OCI-LY3 (cell line): ENCODE measurements around the gene FAM180B.

Experiments used
- CTCF ChIP-seq: fragments of 200-600, 300-600 bp; sonication (generic); IDR thresholded peaks from 2 replicates; pipeline ENCODE4 v1.5.1; 2014; ENCODE audit warnings: antibody characterized with exemption, low read length, low read depth
- EZH2phosphoT487 ChIP-seq: fragments of 200-600 bp; shearing (Covaris generic); IDR thresholded peaks from 2 replicates; pipeline ENCODE4 v1.6.1; 2018; ENCODE audit warnings: antibody characterized with exemption, mixed run types, low read depth

- no peak for TF ChIP-seq CTCF
- TF ChIP-seq EZH2phosphoT487 = no peak
These were observed 19.4 kb downstream of the FAM180B start for GRCh38 chr11:47605921-47606320.
